ENCODE data around the gene PDGFRA.

Gene PDGFRA

DNA sequence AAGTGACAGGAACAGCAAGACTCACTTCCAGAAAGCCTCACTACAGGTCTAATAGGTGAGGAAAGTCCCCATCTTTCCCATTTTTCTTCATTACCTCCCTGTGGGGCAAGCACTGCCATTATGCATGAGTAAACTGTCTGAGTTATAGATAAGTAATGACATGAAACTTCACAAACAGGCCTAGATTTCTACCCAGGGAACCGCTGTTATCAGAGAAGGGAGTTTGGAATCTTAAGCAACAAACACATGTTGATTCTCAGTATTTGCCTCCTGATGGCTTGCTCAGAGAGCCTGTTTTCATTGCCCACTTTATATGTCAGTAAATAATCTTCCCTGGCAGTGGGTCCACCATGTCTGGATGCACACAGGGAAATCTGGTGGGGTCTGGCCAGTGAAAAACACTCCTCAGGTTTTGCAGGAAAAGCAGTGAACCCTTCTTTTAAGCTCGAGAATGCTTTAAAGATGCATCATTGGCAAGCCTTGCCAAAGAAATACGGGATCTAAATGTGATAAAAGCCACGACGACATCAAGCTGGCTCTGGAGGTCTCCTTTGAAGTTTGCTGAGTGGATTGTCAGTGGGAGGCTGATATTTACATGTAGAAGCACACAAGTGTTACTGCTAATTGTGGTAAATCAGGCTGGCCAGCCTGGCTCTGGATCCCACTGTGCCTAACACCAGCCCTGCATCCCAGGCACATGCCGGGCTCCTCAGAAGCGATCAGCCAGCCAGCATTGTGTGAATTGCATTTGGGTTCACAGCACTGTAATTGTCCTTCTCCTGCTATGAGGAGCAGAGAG is 25.2 kb downstream of the PDGFRA start:
- no peak for DNase-seq (ENCODE audit: extremely low spot score)
- TF ChIP-seq LEF1 (IDR thresholded peaks at IDR 0.05; ENCODE audit: borderline replicate concordance) (no peak), HDGF (IDR thresholded peaks at IDR 0.05; ENCODE audit: borderline replicate concordance) (no peak), NFRKB (IDR thresholded peaks at IDR 0.05) (no peak), ARNT (IDR thresholded peaks at IDR 0.05) (no peak), SP1 (IDR thresholded peaks at IDR 0.05) (no peak), FOXM1 (IDR thresholded peaks at IDR 0.05; ENCODE audit: borderline replicate concordance) (no peak)
- POLR2A ChIA-PET: no interaction called here
- CTCF ChIA-PET: no interaction called here

DNA sequence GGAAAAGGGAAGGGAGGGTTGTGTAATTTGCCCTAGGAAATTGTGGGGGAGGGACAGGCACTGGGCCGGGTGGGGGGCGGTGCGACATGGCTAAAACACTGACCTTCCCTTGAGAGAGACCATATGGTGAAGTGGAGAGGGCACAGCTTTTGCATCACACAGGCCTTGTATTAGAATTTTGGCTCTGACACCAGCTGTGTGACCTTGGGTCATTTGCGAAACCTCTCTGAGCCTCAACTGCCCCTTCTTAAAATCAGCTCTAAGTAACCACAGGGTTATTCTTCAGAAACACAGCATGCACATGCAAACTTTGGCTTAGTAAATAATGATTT is 25.8 kb downstream of the PDGFRA start:
- ChIA-PET POLR2A (no interaction called here), CTCF (no interaction called here)
- TF ChIP-seq LEF1 (IDR thresholded peaks at IDR 0.05; ENCODE audit: borderline replicate concordance) (no peak), HDGF (IDR thresholded peaks at IDR 0.05; ENCODE audit: borderline replicate concordance) (no peak), ARNT (IDR thresholded peaks at IDR 0.05) (no peak), PKNOX1 (IDR thresholded peaks at IDR 0.05) (no peak), L3MBTL2 (conservative IDR thresholded peaks at IDR 0.05) (no peak), NFRKB (IDR thresholded peaks at IDR 0.05) (no peak), ELF4 (IDR thresholded peaks at IDR 0.05) (no peak), FOXM1 (IDR thresholded peaks at IDR 0.05; ENCODE audit: borderline replicate concordance) (no peak)
- DNase-seq (ENCODE audit: extremely low spot score): no peak

- CTCF ChIA-PET: no interaction called here
These were observed 26.8 kb downstream of the PDGFRA start for GRCh38 chr4:54255881-54256280.

GRCh38 chr4:54256491-54257486 is 27.7 kb downstream of the PDGFRA start:
- CTCF ChIA-PET: no interaction called here
- TF ChIP-seq SUZ12 (IDR thresholded peaks at IDR 0.05) (no peak), BHLHE40 (IDR thresholded peaks at IDR 0.05; ENCODE audit: borderline replicate concordance) (no peak), PKNOX1 (IDR thresholded peaks at IDR 0.05) (no peak), CTBP1 (IDR thresholded peaks at IDR 0.05; ENCODE audit: borderline replicate concordance) (no peak), ARNT (IDR thresholded peaks at IDR 0.05) (no peak), FOXA1 (IDR thresholded peaks at IDR 0.05) (no peak), L3MBTL2 (conservative IDR thresholded peaks at IDR 0.05) (no peak), FOXK2 (IDR thresholded peaks at IDR 0.05) (no peak)
- POLR2A ChIA-PET: no interaction called here
- no peak for DNase-seq (ENCODE audit: extremely low spot score)

More at GRCh38 chr4:54255881-54256280, 26.8 kb downstream of the PDGFRA start:
- POLR2A ChIA-PET: no interaction called here
- no peak for DNase-seq (ENCODE audit: extremely low spot score)
- TF ChIP-seq ELF4 (IDR thresholded peaks at IDR 0.05) (no peak), TARDBP (IDR thresholded peaks at IDR 0.05) (no peak), ARNT (IDR thresholded peaks at IDR 0.05) (no peak), CTBP1 (IDR thresholded peaks at IDR 0.05; ENCODE audit: borderline replicate concordance) (no peak), FOXM1 (IDR thresholded peaks at IDR 0.05; ENCODE audit: borderline replicate concordance) (no peak), FOXK2 (IDR thresholded peaks at IDR 0.05) (no peak), BHLHE40 (IDR thresholded peaks at IDR 0.05; ENCODE audit: borderline replicate concordance) (no peak), SP1 (IDR thresholded peaks at IDR 0.05) (no peak), NFRKB (IDR thresholded peaks at IDR 0.05) (no peak), L3MBTL2 (conservative IDR thresholded peaks at IDR 0.05) (no peak), FOXA1 (IDR thresholded peaks at IDR 0.05) (no peak), HDGF (IDR thresholded peaks at IDR 0.05; ENCODE audit: borderline replicate concordance) (no peak), PKNOX1 (IDR thresholded peaks at IDR 0.05) (no peak), SUZ12 (IDR thresholded peaks at IDR 0.05) (no peak), LEF1 (IDR thresholded peaks at IDR 0.05; ENCODE audit: borderline replicate concordance) (no peak), ZNF384 (IDR thresholded peaks at IDR 0.05) (no peak)

- no peak for DNase-seq (ENCODE audit: extremely low spot score)
- ChIA-PET POLR2A (no interaction called here), CTCF (no interaction called here)
- TF ChIP-seq NFRKB (IDR thresholded peaks at IDR 0.05) (no peak), LEF1 (IDR thresholded peaks at IDR 0.05; ENCODE audit: borderline replicate concordance) (no peak), TARDBP (IDR thresholded peaks at IDR 0.05) (no peak), PKNOX1 (IDR thresholded peaks at IDR 0.05) (no peak), FOXK2 (IDR thresholded peaks at IDR 0.05) (no peak), FOXA1 (IDR thresholded peaks at IDR 0.05) (no peak), ARNT (IDR thresholded peaks at IDR 0.05) (no peak), FOXM1 (IDR thresholded peaks at IDR 0.05; ENCODE audit: borderline replicate concordance) (no peak), SP1 (IDR thresholded peaks at IDR 0.05) (no peak), SUZ12 (IDR thresholded peaks at IDR 0.05) (no peak), L3MBTL2 (conservative IDR thresholded peaks at IDR 0.05) (no peak), BHLHE40 (IDR thresholded peaks at IDR 0.05; ENCODE audit: borderline replicate concordance) (no peak), HDGF (IDR thresholded peaks at IDR 0.05; ENCODE audit: borderline replicate concordance) (no peak), CTBP1 (IDR thresholded peaks at IDR 0.05; ENCODE audit: borderline replicate concordance) (no peak), ELF4 (IDR thresholded peaks at IDR 0.05) (no peak), ZNF384 (IDR thresholded peaks at IDR 0.05) (no peak)
These were observed 36.3 kb downstream of the PDGFRA start for GRCh38 chr4:54265366-54265765.
